GM10248 (cell line): ENCODE results near the gene NTNG1.
A peak's percentile ranks its signal among the peaks of the same experiment; 100 is the strongest.

Experiments used
- CTCF ChIA-PET: fragments of 300-600 bp; sonication (Branson Sonifier 250); formaldehyde crosslinking; extraction: SDS; loops from one replicate; lab custom pipeline; 2021; ENCODE audit warnings: antibody characterized with exemption; lab: Yijun Ruan, JAX
- POLR2A ChIA-PET: fragments of 350-650 bp; sonication (Branson Sonifier 250); formaldehyde crosslinking; extraction: SDS; loops from one replicate; lab custom pipeline; 2020; ENCODE audit warnings: antibody characterized with exemption; lab: Yijun Ruan, JAX
- DNase-seq: peaks from one replicate; pipeline ENCODE4 v3.0.0; 2012; ENCODE audit errors: extremely low spot score
- CTCF ChIP-seq: IDR thresholded peaks from 2 replicates; pipeline ENCODE4 v1.5.1; 2012; ENCODE audit warnings: mild to moderate bottlenecking, low read depth; ENCODE audit errors: extremely low read depth, missing control alignments, control extremely low read depth

Gene NTNG1

GRCh38 chr1:107274227-107274626 lies 133.4 kb downstream of the NTNG1 start:
- no peak for TF ChIP-seq CTCF

GRCh38 chr1:107276247-107276646 lies 135.4 kb downstream of the NTNG1 start:
- ChIA-PET POLR2A (no interaction called here), CTCF (interaction anchor here (1.0 to 2.2 kb wide), 6 partner anchors 9 to 253 kb away, joined by 3 to 6 read pairs (median 5); no protein-coding TSS in a partner anchor)
- TF ChIP-seq CTCF, result no peak
- no peak for DNase-seq

More at GRCh38 chr1:107274227-107274626, 133.4 kb downstream of the NTNG1 start:
- DNase-seq, result no peak
- ChIA-PET POLR2A (no interaction called here), CTCF (interaction anchor here (0.8 to 1.5 kb wide), 4 partner anchors 10 to 41 kb away, joined by 3 to 4 read pairs (median 4); no protein-coding TSS in a partner anchor)

GRCh38 chr1:107277022-107277421 lies 136.2 kb downstream of the NTNG1 start:
- CTCF ChIA-PET, result interaction anchor here (1.0 to 2.2 kb wide), 7 partner anchors 8 to 252 kb away, joined by 3 to 6 read pairs (median 5); no protein-coding TSS in a partner anchor
- POLR2A ChIA-PET, result no interaction called here
- no peak for DNase-seq
- no peak for TF ChIP-seq CTCF

DNA sequence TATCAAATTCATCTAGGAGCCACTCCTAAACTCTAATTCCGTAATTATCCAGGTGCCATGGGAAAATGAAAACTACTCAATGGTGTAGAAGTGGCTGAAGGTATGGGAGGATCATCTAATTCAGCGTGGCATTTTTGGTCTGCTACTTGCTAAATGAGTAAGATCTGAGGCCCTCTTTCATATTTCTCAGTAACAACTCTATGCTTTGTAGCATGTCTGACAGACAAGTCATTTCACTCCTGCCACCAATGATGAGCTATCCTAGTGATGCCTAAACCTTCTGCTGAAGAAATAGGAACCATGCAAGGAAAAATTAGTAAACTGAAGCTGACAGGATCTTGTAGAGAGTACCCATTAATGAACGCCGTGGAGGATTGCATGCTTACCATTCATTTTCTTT lies 145.3 kb downstream of the NTNG1 start:
- POLR2A ChIA-PET, result interaction anchor here (0.5 kb wide), 1 partner anchor 1465 kb away, joined by 3 read pairs; no protein-coding TSS in a partner anchor
- CTCF ChIA-PET, result interaction anchor here (1.0 to 1.5 kb wide), 4 partner anchors 9 to 144 kb away, joined by 3 to 5 read pairs (median 4); no protein-coding TSS in a partner anchor
- TF ChIP-seq CTCF, result no peak
- DNase-seq, result peak; percentile 8

DNA sequence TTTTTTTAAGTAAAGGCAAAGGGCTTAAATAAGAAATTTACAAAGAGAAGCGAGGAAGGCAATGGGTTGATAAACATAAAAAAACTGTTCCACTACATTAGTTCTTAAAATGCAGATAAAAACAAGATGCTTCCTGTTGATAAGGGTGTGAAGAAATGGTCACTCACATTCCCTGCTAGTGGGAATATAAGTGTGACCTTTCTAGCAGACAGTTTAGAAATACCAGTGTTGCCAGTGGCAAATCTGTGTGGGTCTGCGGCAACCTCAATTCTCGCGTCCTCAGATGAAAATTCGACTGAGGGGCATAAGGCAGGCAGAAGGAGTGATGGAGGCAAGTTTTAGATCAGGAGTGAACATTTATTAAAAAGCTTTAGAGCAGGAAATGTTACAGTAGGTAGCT lies 151.1 kb downstream of the NTNG1 start:
- CTCF ChIA-PET, result no interaction called here
- no peak for TF ChIP-seq CTCF
- no peak for DNase-seq
- POLR2A ChIA-PET, result no interaction called here

- no peak for DNase-seq
- no peak for TF ChIP-seq CTCF
- ChIA-PET POLR2A (interaction anchor here (0.5 kb wide), 1 partner anchor 154 kb away, joined by 5 read pairs; no protein-coding TSS in a partner anchor), CTCF (interaction anchor here (2.6 kb wide), 1 partner anchor 11 kb away, joined by 9 read pairs; no protein-coding TSS in a partner anchor)
Observed at GRCh38 chr1:107293901-107294613, 153.2 kb downstream of the NTNG1 start.
